ENCODE measurements around the gene SRSF5.

The SRSF5 gene

DNA sequence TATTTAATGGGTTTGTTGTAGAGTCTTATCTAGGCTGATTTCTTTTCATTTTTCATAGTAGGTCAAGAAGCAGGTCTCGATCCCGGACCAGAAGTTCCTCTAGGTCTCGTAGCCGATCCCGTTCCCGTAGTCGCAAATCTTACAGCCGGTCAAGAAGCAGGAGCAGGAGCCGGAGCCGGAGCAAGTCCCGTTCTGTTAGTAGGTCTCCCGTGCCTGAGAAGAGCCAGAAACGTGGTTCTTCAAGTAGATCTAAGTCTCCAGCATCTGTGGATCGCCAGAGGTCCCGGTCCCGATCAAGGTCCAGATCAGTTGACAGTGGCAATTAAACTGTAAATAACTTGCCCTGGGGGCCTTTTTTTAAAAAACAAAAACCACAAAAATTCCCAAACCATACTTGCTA, 4.2 kb downstream of the SRSF5 start:
- no peak for DNase-seq

DNA sequence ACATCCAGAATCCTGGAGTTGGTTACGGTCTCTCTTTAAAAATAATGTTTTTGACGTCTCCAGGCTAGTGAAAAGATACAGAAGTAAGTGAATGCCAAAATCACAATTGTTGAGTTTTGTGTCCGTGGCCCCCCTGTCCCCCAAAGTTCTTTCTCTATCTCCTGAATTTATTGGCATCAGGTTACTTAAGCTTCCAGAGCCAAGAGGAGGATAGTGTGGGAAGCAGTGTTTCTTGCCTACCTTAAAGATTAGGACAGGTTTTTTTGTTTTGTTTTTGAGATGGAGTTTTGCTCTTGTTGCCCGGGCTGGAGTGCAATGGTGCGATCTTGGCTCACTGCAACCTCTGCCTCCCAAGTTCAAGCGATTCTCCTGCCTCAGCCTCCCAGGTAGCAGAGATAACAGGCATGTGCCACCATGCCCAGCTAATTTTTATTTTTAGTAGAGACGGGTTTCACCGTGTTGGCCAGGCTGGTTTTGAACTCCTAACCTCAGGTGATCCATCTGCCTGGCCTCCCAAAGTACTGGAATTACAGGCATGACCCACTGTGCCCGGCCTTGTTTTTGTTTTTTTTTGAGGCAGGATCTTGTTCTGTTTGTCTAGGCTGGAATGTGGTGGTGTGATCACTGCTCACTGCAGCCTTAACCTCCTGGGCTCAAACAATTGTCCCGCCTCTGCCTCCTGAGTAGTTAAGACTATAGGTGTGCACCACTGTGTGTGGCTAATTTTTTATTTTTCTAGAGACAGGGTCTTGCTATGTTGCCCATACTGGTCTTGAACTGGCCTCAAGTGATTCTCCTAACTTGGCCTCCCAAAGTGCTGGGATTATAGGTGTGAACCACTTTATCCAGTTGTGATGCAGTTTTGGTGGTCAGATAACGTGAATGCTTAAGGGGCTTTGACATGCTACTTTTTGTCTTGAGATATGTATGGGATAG, 5.4 kb downstream of the SRSF5 start:
- no peak for DNase-seq

DNA sequence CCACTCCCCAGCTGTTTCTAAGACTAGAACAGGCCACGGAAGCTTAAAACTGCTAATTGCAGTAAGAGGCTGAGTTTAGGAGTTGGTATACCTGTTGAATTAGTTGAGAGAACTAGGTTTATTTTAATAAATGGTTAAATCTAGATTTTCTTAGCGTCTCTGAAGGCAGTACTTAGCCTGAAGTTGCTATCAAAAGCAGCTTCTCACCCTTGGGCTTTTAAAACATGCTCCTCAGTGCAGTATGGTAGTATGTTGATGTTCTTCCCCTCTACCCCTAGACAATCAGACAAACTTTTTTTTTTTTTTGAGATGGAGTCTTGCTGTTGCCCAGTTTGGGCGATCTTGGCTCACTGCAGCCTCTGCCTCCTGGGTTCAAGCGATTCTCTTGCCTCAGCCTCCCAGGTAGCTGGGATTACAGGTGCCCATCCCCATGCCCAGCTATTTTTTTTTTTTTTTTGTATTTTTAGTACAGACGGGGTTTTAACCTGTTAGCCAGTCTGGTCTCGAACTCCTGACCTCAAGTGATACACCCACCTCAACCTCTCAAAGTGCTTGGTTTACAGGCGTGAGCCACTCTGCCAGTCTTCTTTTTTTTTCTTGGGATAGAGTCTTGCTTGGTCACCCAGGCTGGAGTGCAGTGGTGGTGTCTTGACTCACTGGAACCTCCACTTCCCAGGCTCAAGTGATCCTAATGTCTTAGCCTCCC, 6.8 kb downstream of the SRSF5 start:
- DNase-seq: no peak

DNA sequence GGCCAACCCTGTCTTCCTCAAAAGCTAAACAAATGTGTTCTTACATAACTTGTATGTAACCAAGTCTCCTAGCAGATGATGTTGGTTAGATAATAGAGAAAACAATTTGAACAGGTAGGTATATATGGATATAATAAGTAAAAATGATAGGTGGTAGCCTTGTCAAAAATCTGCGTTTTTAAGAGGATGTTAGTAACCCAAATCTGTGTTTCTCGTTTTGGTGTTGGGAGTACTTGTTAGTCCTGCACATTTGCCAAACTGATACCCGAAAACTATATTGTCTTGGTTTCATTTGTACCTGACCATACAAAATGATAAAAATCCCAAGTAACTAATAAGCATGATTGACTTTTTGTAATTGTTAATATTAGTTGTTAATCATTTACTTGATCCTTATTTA, 8.1 kb downstream of the SRSF5 start:
- no peak for DNase-seq

DNA sequence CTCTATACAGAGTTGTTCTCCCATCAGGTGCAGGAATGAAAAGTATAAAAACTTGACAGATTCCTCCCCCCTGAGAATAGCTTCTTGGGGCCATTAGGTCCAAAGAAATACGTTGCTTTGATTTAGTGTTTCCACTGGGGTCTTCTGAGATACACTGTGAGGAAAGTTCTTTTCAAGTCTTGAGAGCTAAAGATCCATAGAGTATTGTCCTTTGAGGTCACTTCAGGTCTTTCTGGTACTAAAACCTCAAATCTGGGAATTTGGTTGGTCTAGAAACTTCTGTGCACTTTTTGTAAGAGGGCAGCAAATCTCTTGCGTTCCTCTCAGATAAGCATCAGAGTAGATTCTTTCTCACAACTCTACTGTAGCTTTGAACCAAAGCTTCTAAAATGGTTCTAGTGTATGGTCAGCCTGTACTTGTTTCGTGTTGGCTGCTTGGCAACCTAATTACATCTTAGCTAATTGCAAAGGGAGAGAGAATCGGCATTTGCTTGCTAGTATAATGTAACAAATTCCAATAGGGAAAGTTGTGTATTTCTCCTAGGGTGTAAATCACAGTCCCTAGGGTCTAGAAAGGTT, 10.0 kb downstream of the SRSF5 start:
- no peak for DNase-seq

DNA sequence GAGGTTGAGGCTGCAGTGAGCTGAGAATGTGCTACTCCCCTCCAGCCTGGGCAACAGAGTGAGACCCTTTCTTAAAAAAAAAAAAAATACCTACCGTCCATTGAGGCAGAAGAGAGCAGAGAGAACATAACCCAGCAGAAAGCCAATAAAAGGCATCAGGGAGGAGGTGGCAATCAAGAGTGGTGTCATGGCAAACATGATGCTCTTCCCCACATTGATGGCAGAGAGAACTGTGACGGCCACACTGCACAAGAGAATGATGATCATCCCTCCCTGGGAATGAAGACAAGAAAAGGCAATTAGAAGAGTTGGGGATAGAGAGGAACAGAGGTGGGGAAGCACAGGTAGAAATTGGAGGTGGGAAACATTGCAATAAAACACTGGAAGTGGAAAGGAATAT, 12.1 kb downstream of the SRSF5 start:
- no peak for DNase-seq

DNA sequence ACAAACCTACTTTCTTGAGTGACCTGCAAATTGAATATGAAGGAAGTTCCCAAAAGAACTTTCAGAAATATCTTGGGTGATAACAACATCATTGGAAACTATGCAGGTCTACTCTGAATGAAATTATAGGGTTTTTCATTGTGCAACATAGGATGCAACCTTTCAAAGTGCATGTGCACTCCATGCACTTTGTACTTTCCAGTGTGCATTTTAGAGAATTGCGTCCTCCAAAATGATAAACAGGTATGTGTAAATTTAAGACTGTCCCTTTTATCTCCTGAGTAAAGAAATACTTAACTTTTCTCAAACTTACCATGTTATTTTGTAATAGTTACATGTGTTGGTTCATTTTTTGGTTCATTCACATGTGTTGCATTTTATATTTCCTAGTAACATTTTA, 13.2 kb downstream of the SRSF5 start:
- no peak for DNase-seq

DNA sequence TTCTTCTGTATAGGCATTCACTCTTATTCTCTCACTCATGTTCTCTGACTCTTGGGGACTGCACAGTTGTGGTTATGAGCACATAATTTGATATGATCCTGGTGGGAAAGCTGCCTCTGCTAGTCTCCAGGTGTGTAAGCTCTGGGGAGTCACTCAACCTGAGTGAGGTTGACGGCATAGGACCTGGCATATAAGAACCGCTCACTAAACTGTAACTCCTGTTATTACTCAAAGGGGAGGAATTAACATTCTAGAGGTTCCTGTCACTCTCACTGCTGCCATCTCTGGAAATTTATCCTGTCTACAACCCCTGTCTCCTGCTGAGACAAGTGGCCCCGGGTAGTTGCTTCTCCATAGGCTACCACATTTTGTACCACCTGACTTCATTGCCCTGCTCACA, 14.0 kb downstream of the SRSF5 start:
- DNase-seq: no peak

DNA sequence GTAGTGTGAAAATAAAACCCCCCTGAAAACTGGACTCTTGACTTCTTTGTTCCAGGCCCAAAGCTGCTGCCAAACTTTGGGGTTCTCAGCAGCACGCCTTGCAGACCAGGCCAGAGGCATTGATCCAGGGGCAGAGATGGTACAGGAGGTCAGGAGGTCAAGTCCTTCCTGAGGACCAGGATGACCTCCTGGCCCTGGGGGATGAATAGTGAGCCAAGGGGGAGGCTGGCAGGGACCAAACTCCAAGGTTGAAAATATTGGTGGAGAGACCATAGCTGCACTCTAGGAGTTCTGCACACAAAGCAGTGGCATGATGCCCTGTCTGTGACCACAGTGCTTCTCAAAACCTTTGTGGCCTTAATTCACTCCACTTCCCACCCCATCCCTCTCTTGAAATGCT, 18.0 kb downstream of the SRSF5 start:
- DNase-seq: no peak

DNA sequence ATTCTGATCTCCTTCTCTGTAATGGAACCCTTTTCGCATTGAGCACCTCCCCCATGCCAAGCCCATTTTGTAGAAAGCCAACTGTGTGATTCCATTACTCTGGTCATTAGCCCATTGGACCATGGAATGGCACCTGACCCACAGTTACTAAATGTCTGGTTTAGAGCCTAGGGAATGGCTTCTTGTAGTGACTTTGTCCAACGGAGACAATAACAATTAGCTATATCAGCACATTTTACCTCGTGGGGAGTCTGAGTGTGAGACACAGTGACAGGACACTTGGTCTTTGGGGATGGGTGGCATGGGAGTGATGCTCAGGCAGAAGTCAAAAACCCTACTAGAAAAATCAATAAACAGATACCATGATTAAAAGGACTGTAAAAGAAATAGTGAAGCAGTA, 19.7 kb downstream of the SRSF5 start:
- no peak for DNase-seq

DNA sequence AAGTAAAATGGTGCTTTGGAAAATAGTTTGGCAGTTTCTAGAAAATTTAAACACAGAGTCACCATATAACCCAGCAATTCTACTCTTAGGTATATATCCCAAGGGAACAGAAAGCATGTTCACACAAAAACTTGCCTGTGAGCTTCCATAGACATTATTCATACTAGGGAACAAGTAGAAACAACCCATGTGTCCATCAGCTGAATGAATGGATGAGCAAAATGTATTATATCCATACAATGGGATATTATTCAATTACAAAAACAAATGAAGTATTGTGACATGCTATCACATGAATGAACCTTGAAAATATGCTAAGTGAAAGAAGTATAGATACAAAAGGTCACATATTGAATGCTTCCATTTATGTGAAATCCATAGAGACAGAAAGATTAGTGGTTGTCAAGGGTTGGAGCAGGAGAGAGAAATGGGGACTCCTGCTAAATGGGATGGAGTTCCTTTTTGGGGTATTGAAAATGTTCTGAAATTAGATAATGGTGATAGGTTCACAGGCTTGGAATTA, 22.2 kb downstream of the SRSF5 start:
- DNase-seq: no peak

DNA sequence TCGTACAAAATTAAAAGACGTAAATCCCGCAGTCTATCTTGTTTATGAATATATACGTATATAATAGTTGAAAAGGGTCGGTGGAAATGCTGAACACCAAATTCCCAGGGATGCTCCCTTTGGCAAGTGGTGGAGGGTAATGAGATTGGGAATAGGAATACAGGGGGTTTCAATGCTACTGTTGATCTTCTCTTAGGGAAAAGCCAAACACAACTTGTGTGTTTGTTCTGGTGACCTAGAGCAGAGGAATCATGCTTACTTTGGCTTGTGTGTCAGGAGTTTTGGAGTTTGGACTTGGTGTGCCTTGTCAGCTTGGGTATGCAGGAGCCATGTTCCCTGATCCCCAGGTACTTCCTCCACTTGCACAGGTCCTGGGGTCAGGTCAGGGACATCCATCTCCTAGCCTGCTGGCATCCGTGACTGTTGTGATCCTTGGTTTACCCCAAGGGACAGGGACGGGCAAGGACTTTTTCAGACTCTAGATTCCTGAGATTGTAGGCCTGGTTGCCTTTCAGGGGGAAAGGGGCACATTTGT, 26.0 kb downstream of the SRSF5 start:
- no peak for DNase-seq

DNA sequence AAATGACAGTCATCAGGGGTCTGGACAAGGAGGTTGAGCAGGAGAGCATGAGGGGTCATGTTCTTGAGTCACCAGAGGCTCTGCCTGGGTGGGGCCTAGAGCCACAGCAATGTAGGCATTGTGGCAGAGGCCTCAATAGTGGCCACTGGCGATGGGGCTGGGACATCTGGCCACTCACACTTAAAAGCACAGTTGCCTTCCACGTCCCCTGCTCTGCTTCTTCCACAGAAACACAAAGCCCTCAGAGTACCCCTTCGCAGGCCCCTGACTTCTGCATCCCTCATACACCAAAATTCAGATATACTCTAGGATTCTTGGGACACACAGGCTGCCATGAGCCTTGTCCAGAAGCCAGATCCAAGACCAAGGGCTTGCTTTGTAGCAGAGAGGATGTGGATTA, 27.8 kb downstream of the SRSF5 start:
- no peak for DNase-seq

DNA sequence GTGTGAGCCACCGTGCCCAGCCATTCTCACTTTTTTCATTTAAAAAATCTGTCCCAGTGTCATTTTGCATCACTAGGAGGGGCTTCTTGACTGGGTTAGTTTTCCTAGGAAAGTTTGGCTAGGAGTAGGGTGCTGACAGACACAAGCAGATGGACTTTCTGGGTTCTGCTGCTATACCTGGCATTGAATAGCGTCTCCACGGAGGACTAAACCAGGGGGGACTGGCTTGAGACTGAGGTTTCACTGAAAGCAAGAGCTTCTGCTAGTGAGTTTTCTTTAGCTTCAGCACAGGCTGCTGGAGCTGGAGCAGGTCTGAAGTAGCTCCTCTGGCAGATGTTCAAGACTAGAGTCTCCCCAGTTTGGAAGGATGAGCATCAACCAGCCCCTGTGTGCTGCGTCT, 28.7 kb downstream of the SRSF5 start:
- DNase-seq: no peak

DNA sequence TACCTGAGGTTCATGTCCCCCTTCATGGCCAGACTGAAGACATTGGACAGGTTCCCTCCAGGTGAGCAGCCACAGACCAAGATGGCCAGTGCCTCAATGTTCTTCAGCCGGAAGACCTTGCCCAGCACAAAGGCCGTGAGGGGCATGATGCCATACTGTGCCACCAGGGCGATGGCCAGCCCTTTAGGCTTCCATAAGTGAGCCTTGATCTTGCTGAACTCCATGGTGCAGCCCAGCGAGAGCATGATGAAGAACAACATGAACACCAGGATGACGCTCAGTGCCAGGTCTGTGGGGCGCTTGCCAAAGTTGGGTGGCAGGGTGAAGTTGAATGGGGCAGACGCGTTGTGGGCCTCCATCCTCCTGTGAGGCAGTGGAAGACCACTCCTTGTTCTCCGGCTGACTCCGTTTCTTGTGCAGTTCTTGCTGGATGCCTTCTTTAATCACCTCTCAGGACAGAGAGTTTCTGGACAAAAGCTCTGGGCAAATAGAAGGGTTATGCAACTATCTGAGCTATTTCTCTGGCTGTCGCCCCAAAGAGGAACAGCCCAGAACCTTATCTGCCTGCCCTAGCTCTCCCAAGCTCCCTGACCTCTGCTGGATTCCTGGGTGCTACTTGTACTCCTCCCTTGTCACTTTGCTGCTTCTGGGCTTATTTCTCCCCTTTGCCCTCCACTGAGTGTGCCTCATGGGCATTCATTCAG, 30.0 kb downstream of the SRSF5 start, which contains the start of gene SLC10A1:
Gene SLC10A1, minus strand, starts transcription at position 445 of the 704 bp plus-strand sequence. Its CDS starts 86 bp downstream, at position 359.
- DNase-seq: no peak

DNA sequence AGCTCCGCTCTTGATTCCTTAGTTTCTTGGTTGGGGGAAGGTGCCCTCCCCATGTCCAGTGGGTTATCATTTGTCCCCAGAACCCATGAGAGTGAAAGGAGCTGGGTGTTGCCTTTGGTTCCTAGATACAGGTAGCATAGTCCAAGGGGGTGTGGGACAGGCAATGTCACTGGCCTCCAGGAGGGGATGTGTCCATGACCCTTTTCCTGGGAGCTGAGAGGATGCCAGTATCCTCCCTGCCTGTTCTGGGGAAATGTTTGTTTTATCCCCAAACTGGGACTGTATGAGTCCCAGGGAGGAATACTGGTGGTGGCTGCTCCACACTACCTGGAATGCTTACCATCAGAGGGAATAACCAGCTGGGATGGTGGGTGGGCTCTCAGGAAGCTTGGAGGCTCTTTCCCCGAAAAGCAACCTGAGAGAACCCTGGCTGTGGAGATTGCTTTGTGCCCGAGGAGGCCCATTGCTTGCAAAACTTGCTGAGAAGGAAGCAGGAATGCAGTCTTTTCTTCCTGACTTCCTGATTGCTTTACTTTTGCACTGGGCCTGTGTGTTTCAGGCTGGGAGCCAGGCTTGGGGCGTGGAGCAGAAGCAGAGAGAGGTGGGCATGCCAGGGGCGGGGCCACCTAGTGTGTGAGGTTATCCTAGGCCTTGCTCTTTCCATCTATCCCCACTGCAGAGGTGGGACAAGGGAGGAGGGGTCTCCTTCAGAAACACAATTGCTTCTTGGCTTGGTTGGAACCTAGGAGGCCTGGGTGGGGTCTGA, 30.8 kb downstream of the SRSF5 start:
- no peak for DNase-seq

DNA sequence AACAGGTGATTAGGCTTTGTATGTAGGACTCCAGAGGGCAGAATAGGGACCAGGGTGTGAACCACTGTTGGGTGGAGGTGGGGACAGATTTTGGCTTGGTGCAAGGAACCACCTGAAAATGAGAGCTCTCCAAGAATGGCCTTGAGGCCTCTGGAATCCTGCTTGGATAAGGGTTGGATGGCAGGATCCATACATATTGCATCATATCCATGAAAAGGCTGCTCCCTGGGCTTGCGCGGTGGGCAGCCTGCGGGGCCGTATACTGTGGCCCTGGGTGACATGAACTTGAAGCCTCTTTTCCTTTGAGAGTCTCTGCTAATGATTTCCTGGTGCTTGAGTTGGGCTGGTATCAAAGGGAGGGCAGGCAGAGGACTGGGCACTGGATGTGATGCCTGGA, 31.4 kb downstream of the SRSF5 start:
- DNase-seq: no peak

DNA sequence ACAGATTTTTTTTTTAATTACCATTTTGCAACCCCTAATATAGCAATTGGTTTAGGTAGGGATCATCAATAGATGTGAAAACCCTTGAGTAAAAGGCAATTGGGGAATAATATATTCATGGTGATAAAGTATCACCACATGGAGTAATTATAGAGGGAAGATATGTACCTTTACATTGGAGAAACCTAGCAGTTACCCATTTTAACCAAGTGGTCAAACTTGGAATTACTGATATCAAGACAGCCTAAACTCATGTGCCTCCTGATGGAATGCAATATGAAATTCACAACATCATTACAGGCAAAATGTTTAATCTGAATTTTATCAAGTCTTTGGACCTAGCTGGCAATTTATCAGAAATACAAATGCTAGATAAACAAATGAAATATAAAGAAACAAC, 36.8 kb downstream of the SRSF5 start:
- DNase-seq: no peak

DNA sequence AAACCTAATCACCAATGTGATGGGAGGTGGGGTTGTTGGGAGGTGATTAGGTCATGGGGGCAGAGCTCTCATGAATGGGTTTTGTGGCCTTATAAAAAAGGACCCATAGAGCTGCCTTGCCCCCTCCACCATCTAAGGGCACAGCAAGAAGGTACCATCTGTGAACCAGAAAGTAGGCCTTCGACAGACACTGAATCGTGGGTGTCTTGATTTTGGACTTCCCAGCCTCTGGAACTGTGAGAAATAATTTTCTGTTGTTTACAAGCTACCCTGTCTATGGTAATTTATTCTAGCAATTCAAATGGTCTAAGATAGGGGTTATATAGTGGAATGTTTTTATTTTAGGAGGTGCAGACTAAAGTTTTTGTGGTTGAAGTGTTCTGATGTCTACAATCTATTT, 38.0 kb downstream of the SRSF5 start:
- no peak for DNase-seq

DNA sequence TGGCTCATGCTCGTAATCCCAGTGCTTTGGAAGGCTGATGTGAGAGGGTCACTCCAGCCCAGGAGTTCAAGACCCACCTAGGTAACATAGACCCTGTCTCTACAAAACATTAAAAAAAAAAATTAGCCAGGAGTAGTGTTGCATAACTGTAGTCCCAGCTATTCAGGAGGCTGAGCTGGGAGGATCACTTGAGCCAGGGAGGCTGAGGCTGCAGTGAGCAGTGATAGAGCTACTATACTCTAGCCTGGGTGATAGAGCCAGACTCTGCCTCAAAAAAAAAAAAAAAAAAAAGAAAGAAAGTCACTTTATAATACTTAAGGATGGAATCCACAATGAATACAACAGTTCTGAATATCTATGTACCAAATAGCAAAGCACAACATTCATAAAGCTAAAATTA, 40.2 kb downstream of the SRSF5 start:
- DNase-seq: no peak

DNA sequence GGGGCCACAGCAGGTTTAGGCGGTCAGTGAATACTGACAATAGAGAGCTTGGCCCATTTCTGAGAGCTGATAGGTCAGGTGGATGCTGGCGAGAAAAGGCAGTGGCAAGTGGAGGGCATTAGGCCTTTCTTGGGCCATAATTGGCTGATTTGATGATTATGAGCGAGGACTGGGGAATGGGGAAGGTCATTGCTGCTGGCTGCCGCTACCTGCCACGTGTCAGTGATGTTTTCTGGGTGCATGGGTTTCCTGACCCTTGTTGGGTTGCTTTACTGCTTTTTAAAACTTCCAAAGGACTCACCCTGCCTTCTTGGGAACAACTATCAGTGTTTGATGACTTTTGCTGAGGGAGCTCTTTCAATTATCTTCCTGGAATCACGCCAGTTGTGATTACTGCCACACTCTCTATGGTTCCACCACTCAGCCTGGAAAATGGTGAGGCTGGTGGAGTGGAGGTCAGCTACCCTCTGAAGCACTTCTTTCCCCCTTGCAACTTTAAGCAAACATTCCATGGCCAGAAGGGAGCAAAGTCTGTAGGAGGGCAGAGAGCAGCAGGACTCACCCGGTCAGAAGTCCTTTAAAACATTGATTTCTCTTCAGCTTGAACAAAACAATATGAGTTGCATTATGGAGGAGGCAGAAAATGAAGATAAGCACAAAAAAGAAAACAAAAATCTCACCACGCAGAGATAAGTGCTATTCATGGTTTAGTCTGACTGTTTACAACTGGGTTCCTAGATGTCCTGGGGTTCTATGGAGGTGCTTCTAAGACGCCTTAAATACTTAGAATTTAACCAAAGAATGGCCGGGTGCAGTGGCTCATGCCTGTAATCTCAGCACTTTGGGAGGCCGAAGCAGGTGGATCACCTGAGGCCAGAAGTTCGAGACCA, 42.2 kb downstream of the SRSF5 start:
- DNase-seq: no peak

Data from NCI-H1417 treated with DMSO at 0.1 percent for 48 hours (cell line).